NCI-H345 (cell line): ENCODE data around the gene SLC2A5.
"Not testable (repeated sequence)": the region's sequence is repeated elsewhere in the genome, so short reads cannot be mapped to it uniquely, and the experiment has no call there.

ENCODE experiments used
- DNase-seq: peaks from one replicate; lab custom pipeline; 2025; lab: John Stamatoyannopoulos, UW

Gene SLC2A5, protein sequence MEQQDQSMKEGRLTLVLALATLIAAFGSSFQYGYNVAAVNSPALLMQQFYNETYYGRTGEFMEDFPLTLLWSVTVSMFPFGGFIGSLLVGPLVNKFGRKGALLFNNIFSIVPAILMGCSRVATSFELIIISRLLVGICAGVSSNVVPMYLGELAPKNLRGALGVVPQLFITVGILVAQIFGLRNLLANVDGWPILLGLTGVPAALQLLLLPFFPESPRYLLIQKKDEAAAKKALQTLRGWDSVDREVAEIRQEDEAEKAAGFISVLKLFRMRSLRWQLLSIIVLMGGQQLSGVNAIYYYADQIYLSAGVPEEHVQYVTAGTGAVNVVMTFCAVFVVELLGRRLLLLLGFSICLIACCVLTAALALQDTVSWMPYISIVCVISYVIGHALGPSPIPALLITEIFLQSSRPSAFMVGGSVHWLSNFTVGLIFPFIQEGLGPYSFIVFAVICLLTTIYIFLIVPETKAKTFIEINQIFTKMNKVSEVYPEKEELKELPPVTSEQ

DNA sequence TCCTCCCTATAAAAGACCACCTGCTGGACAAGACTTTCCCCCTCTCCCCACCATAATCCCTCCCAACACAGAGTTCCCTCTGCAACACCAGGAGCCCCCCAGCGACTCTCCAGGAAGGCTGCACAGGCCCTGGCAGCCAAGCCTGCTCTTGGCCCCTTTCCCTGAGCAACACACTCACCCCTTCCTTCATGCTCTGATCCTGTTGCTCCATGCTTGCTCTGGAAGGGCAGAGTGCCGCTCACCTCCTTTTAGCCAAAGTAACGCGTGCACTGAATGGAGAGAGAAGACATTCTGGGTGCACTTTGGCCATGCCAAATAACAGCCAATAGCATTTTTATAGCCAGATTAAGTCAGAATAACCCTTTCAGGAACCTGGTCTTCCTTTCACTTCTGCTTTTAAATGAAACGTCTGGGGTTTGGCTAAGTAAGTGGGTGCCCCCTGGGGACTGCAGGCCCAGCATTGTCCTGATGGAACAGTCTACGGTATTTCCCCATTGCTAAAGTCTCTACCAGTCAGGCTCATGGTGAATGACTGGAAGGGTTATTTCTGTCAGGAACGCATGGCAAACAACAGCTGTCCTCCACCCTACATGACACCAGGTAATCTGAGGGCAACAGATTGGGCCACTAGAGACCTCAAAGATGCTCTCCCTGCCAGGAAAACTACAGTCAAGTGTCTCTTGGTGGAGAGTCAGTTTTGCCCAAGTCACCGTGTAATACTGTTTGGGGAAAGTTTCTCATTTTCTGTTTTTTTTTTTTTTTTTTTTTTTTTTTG lies at the start of gene SLC2A5:
SLC2A5 (minus strand) TSS at position 310 of the 775 bp plus-strand sequence; CDS start at position 211, 99 bp downstream.
- DNase-seq: peak; percentile 48

- no peak for DNase-seq
Observed at GRCh38 chr1:9118186-9118585, 48.8 kb upstream of the SLC2A5 start.

- DNase-seq: peak; percentile 8
Observed at GRCh38 chr1:9115351-9116205, 46.1 kb upstream of the SLC2A5 start.

GRCh38 chr1:9112961-9113880 lies 43.8 kb upstream of the SLC2A5 start:
- peak; percentile 64 for DNase-seq

GRCh38 chr1:9111957-9112356 lies 42.5 kb upstream of the SLC2A5 start:
- no peak for DNase-seq

DNA sequence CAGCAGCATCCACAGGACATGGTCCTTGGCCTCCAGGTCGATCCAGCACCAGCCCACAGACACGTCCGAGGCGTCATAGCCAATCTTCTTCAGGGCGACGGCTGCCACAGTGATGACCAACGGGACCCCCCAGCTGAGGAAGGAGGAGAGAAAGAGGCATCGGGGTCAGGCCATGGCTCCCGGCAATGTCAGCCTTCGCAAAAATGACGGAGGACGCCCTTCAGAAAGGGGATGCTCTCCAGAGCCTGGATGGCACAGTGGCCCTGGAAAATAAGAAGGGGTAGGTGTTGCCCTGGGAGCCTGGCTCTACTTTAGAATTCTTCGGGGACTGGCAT lies 41.9 kb upstream of the SLC2A5 start:
- DNase-seq: no peak

GRCh38 chr1:9110669-9111356 lies 41.4 kb upstream of the SLC2A5 start:
- peak; percentile 68 for DNase-seq

GRCh38 chr1:9108056-9108665 lies 38.7 kb upstream of the SLC2A5 start:
- DNase-seq: no peak

DNA sequence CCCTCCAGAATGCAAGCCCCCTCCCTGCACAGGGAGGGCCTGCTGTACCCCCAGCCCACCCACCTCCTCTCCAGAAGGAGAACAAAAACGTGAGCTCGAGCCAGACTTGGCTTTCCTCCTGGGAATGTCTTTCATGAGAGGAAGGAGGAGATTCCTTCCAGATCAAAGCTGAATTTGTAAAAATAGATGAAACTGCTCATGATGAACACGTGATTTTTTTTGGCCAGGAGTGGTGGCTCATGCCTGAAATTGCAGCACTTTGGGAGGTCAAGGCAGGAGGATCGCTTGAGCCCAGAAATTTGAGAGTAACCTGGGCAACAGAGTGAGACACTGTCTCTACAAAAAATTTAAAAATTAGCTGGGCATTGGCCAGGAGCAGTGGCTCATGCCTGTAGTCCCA lies 37.7 kb upstream of the SLC2A5 start:
- no peak for DNase-seq

DNA sequence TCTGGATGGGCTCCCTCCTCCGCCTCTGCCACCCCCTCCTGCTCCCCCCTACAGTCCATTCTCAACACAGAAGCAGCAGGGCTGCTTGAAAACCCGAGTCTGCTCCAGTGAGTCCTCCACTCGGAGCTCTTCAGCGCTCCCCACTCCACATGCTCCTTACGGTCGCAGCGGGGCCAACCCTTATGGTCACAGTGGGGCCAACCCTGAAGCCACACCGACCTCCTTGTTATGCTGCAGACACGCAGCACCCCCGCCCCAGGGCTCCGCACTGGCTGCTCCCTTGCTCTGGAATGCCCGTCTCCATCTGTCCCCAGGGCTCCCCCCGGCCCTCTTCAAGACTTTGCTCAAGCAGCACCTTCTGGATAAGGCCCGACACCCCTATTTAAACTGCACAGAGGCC lies 36.9 kb upstream of the SLC2A5 start:
- DNase-seq: no peak

GRCh38 chr1:9105336-9105867 lies 36.0 kb upstream of the SLC2A5 start:
- no peak for DNase-seq

GRCh38 chr1:9101510-9102146 lies 32.2 kb upstream of the SLC2A5 start:
- peak; percentile 64 for DNase-seq

GRCh38 chr1:9100471-9101043 lies 31.1 kb upstream of the SLC2A5 start:
- no peak for DNase-seq

DNA sequence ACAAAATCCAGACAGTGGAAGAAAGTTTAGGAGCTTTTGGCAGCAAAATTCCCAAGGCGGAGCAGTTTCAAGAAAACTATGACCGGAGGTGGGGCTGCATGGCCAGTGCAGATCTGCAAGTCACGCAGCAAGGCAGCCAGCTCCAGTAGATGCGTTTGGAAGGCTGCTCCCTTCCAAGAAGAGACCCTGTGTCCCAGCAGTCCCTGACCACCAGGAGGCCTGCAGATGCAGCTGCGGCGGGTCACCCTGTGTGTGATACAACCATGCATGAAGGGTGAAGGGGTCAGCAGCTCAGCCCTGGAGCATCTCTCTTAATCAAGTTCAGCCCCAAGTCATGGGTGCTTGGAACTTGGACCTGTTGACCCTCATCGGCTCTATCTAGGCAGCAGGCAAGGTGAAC lies 30.1 kb upstream of the SLC2A5 start:
- no peak for DNase-seq

DNA sequence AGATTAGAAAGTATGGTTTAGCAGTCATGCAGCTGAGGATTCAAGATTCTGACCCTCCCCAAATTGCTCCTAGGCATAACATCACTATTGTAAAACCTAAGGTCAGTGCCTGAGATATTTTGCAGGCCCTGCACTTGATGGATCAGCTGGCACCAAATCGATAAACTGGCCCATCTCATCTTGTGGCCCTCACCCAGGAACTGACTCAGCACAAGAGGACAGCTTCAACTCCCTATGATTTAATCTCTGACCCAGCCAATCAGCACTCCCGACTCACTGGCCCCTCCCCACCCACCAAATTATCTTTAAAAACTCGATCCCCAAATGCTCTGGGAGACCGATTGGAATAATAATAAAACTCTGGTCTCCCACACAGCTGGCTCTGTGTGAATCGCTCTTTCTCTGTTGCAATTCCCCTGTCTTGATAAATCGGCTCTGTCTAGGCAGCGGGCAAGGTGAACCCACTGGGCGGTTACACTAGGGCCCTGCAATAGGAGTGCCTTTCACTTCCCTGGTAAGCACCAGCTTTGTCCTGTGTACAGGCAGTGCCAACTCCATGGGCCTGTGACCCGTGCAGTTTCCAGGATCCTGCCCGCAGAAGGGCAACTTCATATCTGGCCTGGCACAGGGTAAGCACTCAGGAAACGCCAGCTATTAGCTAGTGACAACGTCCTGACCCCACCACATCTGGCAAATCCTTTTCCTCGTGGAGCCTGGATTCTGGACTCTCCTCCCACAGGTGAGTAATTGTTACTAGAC lies 28.7 kb upstream of the SLC2A5 start:
- no peak for DNase-seq

GRCh38 chr1:9095818-9096217 lies 26.4 kb upstream of the SLC2A5 start:
- no peak for DNase-seq

DNA sequence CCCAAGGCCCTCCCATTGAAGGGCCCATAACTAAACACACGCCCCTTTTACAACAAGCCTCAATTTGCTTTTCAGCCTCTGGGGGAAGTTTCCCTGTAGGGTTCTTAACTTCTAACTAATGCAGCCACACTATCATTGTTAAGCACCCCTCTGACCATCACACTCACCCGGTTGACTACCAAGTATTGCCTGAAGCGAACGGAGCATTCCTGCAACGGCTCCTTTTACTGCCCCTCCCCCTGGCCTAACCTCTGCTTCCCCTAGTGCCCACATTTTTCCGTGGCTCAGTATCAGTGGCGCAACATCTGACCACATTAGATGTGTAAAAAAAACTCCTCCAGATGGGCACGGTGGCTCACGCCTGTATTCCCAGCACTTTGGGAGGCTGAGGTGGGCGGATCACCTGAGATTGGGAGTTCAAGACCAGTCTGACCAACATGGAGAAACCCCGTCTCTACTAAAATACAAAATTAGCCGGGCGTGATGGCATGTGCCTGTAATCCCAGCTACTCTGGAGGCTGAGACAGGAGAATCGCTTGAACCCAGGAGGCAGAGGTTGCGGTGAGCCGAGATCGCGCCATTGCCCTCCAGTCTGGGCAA lies 24.7 kb upstream of the SLC2A5 start:
- DNase-seq: not testable (repeated sequence)

DNA sequence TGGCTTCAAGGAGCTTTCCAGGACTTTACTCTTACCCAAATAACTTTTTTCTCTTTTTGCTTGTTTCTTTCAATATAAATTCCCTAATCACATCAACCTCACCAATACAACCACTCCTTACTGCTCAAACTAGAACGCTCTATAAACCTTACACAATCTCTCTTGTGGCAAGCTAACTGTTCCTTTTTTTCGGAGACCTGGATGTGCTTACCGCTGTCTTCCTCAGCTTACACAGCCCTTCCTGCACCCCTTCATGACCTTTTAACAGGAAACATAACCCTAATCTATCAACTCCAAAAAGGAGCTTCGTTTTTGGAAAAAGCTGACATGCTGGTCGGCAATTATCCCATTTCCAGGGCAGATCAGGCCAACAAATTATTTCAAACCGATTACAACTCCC lies 24.1 kb upstream of the SLC2A5 start:
- DNase-seq: no peak
